ENCODE measurements around the gene MIGA1.
"Not testable (repeated sequence)": the region's sequence is repeated elsewhere in the genome, so short reads cannot be mapped to it uniquely, and the experiment has no call there.

MIGA1 gene

DNA sequence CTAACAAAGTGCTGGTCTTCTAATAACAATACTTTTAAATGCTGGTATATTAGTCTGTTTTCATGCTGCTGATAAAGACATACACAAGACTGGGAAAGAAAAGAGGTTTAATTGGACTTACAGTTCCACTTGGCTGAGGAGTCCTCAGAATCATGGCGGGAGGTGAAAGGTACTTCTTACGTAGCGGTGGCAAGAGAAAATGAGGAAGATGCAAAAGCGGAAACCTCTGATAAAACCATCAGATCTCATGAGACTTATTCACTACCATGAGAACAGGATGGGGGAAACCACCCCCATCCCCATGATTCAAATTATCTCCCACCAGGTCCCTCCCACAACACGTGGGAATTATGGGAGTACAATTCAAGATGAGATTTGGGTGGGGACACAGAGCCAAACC, 139.5 kb downstream of the MIGA1 start:
- DNase-seq (ENCODE audit: low read depth in 2 of 2) = not testable (repeated sequence)

DNA sequence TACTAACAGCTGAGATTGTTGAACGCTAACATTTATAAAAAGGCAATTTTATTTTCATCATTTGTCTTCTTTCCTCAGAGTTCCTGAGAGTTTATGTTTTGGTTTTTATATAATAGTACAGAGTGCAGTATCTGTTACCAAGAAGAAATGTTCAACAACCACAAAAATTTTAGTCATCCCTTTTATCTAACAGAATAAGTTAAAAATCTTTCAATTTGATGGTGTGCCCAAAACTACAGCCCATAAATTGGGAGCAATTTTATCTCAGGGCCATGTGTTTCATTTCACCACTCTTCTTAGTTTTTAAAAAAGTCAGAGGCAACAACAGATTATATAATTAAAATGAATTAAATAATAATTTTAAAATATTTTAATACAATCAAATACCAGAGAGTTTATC, 146.1 kb downstream of the MIGA1 start:
- no peak for DNase-seq (ENCODE audit: low read depth in 2 of 2)

GRCh38 chr1:77925956-77926355, 146.5 kb downstream of the MIGA1 start:
- DNase-seq (ENCODE audit: low read depth in 2 of 2) = no peak

GRCh38 chr1:77926561-77927357, 147.3 kb downstream of the MIGA1 start:
- DNase-seq (ENCODE audit: low read depth in 2 of 2) = no peak

GRCh38 chr1:77927414-77927813, 148.0 kb downstream of the MIGA1 start:
- no peak for DNase-seq (ENCODE audit: low read depth in 2 of 2)

Measured in stimulated activated CD8-positive, alpha-beta memory T cell treated with anti-CD3 and anti-CD28 coated beads, Interleukin-7, amount 100 ng/mL, for 1 hour (primary cell).